A204.1 (cell line): ENCODE measurements around the gene NRP2.

ENCODE experiments used
- FAIRE-seq: peaks from 2 replicates; lab custom pipeline; 2012; peaks lifted over from hg19 to GRCh38; lab: Jason Lieb, UNC

The NRP2 gene

DNA sequence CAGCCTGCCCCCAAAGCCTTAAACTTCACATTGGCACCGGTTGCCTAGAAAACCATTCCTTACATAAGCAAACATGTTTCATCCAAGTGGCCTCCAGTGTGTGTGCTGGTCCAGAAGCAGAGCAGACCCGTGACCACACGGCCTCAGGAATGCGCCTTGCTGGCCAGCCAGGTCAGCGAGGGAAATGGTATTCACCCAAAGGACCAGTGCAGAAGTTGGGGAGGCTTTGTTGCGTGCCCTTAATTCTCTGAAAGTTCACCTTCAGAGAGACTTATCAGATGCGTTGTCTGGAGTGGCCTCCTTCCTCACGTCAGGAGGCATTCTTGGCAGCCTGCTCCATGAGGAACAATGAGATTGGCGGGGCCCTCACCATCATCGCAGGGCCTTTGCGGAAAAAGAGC lies 25.9 kb downstream of the NRP2 start:
- no peak for FAIRE-seq

DNA sequence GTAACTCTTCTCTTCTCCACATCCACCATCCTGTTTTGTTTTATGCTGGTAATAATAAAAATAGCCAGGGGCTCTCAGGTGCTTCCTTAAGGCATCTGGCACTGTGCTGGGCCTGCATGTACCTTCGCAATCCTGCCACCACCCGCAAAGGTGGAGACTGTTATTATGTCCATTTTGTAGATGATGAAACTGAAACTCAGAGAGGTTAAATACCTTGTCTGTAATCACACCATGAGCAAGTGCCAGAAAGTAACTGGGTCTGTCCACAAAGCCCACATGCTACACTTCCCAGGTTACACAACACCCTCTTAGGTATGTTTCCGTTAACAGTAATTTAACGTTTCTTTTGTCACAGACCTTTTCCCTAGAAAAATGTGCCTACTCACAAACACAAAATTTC lies 27.0 kb downstream of the NRP2 start:
- FAIRE-seq, result no peak

DNA sequence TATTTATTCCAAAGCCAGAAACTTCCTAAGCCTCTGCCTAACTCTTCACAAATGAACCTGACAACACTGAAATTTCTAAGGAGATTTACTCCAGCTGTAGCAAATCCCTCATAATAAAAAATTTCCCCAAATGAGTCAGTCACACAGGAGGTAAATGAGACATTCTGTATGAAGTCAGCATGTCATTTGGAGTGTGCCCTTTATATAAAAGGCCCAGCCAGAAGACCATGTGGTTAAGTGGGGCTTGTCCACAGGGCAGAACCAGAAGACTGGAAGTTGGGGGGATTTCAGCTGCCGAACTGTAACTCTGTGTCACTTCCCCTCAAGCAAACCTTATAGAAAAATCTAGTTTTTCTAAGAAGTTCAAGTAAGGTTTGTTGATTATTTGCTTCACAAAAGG lies 30.2 kb downstream of the NRP2 start:
- no peak for FAIRE-seq

DNA sequence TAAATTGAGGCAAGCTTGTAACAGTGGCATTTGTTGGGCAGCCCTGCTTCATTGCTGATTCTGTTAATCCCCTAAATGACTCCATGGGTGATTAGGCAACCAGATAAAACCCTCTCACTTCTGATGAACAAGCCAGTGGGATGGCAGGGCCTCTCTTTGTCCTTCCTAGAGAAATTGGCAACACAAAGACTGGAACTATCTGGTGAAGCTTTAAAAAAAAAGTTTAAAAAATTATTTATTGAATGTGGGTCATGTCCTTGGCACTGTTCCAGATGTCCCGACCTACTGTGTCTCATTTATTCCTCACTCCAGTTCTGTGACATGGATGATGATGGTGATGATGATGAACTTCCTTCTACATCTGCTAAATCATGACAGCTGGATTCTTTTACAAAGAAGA lies 30.8 kb downstream of the NRP2 start:
- no peak for FAIRE-seq

DNA sequence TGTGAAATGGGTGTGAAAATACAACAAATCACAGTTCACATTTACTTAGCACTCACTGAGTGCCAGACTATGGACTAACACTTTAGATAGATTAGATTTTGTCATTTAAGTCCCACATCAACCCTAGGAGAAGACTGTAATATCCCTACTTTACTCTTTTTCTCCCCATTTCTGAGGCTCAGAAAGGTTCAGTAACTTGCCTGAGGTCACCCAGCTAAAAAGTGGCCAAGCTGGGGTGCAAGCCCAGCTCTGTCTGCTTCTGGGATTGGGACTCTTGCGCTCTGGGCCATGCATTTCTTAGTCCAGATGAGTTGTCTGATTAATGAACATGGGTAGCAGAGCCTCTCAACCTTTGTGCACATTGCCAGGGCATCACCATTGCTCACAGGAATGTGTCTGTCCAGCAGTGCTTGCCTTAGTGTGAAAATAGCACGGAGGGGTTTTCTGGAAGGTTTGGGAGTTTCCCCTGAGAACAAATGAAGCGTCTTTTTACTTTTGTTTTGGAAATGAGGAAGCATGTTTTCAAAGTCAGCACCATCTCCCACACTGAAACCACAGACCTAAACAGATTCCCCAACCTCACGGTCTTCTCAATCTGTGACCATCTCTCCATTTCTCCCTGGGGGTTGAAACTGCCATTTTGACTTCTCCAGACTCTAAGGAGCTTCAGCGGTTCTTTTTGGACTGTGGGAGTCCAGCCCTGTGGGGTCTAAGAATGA lies 31.9 kb downstream of the NRP2 start:
- FAIRE-seq, result no peak

DNA sequence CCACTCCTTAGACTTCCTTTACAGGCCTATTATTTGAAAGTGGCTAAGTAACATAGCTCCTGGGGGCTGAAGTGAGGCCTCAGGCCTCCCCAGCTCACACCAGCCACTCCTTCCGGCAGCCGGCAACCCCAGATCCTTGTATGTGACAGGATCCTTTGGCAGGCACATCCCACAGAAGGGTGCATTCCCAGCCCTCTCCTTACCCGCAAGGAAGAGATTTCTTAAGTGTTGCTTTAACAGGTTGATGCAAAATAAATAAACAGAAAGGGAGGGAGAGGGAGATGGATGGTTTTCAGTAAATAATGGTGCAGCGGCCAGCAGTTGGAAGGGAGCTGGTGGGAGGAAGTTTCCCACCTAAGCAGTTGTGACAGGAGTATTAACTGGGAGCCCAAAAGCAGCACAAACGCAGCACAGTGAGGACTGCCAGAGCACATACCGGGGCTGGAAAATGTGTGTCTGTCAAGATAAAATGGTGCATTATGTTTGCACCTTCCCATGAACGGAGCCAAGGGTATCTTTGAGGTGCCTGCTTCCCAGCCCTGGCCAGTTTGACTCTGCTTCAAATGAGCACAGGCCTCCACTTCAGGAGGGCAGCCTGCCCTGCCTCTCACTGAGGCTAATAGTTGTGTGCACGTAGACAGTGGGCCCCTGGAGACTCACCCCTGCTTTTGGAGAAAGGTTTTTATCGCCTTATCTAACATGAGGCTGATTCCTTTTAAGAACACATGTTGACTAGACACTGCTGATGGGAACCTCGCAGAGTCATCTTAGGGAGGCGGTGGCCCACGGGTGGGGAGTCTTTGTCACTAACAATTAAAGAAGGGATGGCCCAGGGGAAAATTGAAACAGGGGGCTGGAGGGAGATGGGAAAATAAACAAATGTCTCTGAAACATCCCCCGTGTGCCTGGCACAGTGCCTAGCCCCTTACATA lies 32.8 kb downstream of the NRP2 start:
- FAIRE-seq, result no peak

DNA sequence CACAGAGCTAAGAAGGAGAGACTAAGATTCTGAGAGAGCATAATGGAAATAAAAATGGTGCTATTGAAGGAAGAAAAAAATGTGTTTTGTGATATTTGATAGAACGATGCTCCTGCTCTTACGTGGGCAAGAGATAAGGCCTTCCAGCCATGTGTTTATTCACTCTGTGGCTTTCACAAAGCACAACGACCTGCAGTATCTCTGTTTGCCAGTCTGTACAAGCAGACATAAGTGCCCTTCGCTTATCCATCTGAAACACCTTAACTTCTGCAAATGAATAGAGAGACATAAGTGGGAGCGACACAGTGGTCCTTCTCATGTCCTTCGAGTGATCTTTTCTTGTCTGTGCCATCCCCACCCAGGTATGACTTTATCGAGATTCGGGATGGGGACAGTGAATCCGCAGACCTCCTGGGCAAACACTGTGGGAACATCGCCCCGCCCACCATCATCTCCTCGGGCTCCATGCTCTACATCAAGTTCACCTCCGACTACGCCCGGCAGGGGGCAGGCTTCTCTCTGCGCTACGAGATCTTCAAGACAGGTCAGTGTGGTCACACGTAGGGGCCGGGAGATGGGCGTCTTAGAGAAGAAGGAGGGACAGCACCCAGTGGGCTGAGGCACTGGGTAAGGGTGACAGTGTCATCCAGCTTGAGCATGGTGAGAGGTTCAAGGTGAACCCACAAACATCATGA lies 33.7 kb downstream of the NRP2 start:
- no peak for FAIRE-seq

DNA sequence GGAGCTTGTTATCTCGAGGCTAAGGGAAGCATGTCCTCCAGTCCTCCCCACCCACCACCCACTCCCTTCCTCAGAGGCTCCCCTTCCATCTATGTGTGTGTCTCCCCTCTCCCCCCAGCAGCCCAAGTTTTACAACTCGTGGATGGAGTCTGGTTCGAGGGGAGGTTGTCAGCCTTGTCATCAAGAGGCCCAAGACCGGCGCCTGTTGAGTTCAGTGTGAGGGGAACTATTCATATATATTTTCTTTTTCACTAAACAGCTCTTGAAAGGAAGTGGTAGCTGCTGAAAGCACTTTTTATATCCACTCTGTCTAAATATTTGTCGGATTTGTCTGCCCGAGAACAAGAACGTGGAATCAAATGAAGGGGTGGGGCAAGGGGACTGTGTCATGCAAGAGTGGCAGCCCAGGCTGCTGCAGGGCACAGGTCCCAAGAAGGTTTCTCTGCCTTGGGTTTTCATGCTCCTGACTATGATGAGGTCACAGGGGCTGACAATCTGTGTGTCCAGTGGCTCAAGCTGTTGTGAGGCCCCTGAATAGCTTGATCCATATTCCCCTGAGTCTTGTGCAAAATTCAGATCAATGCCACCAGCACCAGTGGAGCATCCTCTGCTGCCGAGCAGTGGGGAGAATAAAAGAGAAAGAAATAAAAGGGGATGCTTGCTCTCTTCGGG lies 35.0 kb downstream of the NRP2 start:
- no peak for FAIRE-seq

DNA sequence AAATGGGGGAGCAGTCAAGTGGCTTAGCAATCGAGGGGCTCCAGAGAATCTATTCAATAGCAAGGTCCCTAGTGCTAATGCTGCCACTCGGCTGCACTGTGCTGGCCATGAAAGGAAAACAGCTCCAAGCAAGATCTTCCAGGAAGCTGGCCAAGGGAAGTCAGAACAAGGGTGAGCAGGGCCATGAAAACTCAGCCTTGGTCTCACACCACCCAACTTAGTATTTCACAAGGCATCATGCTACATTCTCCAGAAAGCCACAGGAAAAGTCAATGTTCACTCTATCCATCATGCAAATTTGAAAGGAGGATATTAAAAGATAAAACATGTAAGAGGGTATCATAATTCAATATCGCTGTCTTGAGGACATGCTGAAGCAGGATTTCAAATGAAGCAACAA lies 35.7 kb downstream of the NRP2 start:
- no peak for FAIRE-seq

DNA sequence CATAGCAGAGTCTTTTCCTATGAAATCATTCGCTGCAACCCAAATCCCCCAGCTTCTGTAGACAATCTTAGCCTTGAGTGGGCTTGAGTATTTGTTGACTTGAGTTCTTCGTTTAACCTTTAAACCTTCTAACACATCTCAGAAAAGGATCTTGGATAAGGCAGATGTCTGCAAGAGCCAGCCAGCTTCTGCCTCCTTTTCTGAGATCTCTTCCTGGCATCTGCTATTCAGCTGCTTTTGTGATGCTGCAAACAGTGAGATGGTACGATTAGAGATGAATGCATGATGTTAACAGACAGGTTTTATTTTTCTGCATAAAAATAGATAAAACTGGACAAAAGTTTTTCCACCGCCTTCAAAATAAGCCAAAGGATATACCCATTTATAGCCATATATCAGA lies 37.5 kb downstream of the NRP2 start:
- no peak for FAIRE-seq

DNA sequence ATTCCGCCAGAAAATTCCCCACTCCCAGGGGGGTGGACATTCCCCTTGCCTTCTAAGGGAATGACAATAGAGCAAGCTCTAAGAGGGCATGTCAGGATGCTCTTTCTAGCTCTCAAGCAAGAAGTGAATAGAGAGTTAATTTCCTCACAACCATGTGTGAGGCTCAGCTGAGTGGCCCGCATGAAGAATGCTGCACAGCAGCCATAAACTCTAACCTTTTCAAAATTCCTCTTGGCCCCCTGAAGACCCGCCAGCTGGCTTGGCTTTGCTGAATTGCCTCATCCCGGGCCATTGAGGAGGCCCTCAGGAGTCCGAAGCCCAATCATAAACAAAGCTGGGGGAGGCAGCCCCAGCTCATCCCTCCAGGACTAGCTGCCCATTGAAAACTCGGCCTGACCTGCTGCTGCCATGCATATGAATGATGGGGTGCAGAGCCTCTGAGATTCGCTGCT lies 38.2 kb downstream of the NRP2 start:
- no peak for FAIRE-seq

DNA sequence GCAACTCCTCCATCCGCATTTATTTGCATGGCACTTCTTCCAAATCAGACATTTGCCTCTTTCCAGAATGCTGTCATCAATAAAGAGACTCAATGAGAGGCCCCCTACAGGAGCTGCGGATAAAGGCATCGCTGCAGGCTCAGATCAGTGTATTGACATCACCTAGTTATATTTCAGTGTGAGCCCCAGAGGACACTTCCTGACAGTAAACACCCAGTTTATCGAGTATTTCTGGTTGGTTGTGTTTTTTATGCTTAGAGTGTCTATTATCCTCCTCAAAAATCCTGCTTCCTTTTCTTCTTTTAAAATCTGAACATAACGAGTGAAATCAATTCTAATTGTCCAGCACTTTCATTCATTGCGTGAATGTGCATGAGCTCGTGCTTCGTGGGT lies 38.8 kb downstream of the NRP2 start:
- FAIRE-seq, result no peak

DNA sequence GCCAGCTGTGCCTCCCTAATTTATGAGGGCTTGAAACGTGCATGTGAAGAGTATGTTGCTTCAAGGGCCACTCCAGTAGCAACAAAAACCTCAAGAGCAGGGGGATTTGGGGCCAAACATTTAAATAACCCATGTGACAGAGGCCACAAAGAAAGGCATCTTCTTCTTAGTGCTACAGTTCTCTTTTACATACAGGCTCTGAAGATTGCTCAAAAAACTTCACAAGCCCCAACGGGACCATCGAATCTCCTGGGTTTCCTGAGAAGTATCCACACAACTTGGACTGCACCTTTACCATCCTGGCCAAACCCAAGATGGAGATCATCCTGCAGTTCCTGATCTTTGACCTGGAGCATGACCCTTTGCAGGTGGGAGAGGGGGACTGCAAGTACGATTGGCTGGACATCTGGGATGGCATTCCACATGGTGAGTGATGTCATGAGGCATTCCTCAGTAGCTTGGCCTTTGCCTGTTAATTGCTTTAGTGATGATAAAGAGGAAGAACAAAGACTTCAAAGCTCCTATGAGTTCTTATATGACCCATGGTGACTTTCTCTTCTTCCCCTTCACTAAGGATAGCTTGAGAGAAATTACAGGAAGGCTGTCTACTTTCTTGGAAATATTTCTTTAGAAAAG lies 40.1 kb downstream of the NRP2 start:
- FAIRE-seq, result no peak

DNA sequence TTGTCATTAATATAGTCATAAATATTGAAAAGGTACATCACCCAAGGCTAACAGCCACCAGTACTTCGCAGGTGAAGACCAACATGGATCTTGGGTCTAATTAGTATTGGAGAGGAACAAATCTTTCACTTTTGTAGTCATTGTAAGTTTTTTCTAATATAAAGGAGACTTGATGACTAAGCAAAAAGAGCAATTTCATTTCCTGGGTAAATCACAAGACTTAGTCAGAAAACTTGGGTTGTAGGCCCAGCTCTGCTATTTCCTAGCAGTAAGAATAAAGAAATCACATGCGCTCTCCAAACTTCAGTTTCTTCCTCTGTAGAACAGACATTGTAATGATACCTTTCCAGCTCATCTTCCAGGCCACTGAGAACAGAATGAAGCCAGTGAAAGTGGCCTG lies 40.9 kb downstream of the NRP2 start:
- FAIRE-seq, result no peak

DNA sequence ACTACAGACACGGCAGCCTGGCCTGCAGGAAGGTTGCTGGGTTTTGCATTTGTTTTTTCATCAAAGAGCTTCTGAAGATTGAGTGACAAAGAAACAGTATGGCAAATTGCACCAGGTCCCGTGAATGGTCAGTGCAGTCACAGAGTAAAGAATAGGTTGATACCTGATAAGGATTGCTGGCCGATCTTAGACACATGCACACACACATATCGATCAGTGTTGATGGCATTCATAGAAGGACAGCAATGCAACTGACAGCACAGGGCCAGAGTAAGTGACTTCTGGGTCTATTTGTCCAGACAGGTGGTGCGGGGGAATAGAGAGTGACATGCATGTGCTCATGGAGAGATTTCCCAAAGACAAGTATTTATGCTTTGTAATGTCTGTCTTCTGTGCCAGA lies 42.8 kb downstream of the NRP2 start:
- FAIRE-seq, result no peak

DNA sequence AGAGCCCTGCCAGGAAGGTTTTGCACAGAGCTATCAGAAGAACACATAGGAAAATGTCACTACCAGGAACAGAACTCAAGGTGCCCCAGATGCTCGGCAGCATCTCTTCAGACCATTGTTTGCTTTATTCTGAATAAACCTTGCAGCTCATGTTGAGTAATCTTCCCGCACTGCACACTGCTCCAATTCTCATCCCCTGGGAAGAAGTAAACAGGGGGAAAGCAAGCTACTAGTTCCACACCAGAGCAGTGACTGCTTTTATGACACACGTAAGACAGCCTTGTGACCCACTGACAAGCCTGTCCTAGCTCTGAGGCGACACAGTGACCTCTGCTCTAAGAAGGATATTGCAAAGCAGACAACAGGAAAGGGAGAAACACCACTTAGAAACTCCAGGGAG lies 44.2 kb downstream of the NRP2 start:
- no peak for FAIRE-seq

DNA sequence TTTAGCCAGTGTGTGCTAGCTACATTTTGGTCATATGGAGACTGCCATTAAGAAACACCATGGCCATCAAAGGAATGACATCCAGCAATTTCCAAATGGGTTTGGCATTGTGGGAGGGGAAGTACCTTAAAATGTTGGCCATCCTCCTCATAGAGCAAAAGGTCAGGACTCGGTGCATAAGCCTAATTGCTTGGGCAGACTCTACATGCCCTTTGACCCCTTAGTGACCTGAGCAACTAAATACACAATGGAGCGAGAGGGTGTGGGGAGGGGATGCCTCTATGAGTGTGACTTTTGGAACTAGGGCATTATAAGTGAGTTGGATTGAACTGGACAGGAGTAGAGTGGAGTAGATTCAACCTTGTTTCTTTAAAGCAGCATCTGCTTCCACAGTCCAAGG lies 44.9 kb downstream of the NRP2 start:
- FAIRE-seq, result no peak

DNA sequence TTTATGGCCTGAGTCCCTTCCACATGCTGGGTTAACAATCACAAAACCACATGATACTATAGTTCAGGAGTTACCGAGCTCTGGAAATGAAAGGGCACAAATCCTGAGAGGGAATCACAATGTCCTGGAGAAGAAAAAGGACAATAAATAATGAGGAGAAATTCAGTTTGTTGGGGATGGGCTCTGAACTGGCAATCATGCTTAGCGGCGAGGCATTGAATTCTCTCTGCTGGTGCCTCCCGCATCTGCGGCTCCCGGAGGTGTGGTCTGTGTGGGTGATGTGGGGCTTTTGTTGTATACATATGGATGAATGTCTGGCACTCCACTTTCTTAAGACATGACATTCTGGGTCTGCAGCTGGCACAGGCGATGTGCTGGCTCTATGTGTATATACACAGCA lies 46.1 kb downstream of the NRP2 start:
- no peak for FAIRE-seq

DNA sequence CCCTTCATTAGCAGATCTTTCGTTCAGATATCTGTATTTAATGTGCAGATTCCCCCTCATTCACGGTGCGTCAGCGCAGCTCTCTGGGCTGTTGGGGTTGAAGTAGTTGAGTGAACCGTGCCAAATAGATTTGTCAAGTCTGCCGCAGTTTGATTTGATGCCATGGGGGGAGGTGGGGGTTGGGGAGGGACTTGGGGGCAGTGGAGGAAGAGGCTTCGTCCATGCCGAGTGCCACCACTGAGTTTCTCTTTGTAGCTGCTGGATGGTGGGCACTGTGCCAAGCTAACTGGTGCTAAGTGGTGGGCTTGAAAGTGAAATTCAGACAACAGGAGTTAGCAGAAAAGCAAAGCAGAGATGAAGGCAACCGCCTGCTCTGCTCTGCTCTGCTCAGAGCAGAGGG lies 47.9 kb downstream of the NRP2 start:
- no peak for FAIRE-seq

DNA sequence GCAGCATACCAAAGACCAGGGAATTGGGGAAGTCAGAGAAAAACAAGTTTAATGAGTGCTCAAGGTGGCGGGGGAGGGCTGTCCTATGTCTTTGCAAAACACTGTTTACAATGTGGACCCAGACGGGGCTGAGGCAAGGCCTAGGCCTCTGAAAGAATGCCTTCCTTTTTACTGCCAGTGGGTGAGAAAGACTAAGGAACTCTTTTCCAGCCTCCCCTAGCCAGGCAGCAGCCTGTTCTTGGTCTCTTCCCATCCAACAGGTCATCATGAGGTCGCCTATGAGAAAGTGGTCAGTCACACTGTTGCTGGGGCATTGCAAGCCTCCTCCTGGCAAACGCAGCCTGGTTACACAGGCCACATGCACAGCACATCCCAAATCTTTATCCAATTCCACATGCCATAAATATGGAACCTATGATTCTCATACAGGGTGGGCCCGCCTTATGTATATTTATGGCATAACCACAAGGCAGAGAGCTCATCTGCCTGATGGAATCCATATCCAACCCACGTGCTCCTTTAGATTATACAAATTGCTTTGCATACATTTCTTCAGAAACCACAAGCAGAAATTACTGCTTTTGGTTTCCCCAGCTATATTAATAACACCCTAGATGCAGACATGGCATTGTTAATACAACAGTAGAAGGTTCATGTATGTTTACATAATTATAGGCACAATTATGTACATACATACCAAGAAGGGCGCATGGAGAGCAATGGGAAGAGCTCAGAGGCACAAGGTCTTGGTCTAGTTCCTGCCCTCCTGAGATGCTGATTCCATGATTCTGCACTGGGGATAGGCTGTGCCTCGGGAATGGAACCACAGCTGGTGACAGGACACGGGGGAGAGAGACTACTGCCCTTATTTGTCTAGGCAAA lies 48.6 kb downstream of the NRP2 start:
- no peak for FAIRE-seq

DNA sequence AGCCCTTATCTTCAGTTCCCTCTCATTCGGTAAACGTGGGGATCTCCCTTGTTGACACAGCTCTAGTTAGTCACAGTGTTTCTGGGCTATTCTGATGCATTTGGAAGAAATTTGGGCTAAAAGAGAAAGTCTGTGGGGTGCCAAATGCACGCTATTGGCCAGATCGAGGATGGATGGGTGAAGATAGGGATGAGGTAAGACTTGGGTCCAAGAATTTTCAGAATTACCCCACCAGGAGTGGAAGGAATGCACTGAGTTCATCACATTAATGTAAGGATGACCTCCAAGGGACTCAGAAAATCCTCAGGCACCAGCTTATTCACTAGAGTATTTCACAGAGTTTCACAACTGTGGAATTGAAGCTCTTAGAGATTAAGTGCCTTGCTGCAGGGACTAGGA lies 49.3 kb downstream of the NRP2 start:
- FAIRE-seq, result no peak
